NCI-H1694 (cell line): Measurements from ENCODE around the gene SLC44A1.

Source experiments
- DNase-seq: peaks from one replicate; lab custom pipeline; 2025; lab: John Stamatoyannopoulos, UW

The SLC44A1 gene

DNA sequence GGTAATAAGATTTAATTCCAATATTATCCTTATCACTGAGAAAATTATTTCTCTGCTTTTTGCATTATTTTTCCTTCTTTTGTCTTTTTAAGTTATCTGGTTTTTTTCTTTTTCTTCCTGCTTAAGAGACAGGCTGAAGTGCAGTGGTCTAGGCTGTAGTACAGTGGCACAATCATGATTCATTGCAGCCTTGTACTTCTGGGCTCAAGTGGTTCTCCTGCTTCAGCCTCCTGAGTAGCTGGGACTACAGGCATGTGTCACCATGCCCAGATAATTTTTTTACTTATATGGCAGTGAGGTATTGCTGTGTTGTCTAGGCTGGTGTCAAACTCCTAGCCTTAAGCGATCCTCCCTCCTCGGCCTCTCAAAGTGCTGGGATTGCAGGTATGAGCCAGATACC is 93.9 kb downstream of the SLC44A1 start:
- DNase-seq, result no peak

- no peak for DNase-seq
Observed at GRCh38 chr9:105339849-105340248, 95.4 kb downstream of the SLC44A1 start.

DNA sequence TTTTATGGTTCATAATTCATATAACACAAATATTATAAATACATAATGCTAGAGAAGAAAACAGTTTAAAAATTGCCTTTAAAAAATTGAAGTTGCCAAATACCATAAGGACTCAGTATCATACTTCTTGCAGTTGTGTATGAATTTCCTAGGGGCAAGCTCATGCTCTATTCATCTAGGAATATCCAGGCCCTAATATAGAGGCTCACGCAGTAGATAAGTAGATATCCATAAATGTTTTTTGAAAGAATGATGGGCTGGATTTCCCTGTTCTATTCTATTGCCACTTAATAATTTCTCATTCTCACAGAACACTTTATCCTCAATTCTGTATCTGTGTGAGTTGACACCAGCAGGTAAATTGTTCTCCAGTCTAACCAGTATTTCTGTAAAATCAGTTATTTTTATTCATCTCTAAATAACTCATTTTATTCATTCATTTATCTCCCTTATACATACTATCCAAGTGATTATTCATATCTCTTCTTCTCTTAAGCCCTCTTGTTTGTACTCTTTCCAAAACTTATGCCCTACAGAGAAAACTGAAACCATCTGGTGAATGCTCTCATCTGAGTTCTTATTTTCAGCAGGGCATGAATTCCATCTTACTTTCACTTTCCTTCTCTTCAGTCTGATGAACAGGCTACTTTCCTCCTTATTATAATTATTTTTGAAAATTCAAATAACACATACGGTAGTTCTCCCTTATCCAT is 97.1 kb downstream of the SLC44A1 start:
- DNase-seq, result no peak

- DNase-seq, result no peak
Observed at GRCh38 chr9:105342147-105342505, 97.7 kb downstream of the SLC44A1 start.

DNA sequence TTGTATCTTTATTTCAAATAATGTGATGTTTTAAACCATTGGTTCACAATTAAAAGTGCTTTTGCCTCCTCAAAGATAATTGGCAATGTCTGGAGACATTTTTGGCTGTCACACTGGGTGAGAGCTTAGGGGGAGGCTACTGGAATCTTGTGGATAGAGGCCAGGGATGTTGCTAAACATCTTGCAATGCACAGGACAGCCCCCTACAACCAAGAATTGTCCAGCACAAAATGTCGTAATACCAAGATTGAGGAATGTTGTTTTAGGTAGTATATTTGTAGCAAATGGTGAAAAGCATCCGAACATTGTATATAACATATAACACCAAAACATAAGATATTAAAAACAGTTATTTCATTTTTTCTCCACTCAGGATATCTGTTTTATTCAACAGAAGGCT is 99.8 kb downstream of the SLC44A1 start:
- DNase-seq, result no peak

DNA sequence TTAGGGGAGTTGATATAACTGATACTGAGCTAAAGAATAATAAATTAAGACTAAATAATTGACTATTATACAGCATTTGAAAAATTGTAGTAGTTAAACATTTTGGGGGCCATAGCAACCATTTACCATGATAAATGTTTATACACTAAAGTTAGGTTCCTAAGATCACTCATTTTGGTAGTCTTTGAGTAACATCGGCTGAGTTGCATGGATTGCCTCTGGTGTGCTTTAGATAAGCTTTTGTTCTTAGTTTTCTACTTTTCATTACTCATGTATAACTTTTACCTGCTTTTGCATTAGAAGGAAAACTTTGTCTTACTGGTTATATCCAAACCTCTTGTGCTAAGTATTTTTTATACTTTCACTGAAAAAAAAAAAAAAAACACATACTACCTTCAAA is 101.2 kb downstream of the SLC44A1 start:
- DNase-seq, result no peak

GRCh38 chr9:105346273-105346672 is 101.8 kb downstream of the SLC44A1 start:
- DNase-seq, result no peak

DNA sequence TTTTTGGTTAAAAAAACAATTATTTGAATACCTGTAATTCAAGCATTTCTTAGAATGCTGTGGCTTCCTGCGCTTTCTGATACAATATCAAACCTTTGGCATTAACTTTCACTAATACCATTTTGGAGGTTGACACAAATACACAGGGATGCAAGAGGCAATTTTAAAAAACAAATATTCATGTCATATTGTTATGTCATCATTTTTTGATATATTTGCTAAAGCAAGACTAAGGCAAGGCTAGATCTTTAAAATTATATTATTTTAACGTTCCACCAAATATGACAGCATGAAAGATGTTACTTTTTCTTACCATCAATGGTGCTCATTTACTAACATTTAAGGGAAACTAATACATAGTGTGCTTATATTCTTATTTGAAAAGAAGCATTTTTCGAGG is 110.0 kb downstream of the SLC44A1 start:
- DNase-seq, result no peak

DNA sequence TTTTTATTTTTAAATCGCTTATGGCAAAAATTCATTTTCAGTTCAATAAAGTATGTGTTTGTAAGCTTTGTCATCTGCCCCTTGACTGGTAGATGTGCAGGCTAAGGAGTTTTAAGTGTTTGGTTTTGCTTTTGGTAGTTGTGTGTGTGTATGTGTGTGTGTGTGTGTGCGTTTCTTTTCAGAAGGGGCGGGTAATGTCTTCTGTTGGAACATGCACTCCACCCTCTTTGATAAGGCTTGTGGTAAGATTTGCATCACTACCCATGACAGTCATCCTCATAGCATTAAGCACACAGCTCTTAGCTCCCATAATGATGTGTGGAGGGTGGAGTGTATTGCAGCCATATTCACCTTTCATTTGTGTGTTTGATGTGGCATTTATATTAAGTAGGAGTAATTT is 111.3 kb downstream of the SLC44A1 start:
- DNase-seq, result no peak

GRCh38 chr9:105357937-105358336 is 113.5 kb downstream of the SLC44A1 start:
- no peak for DNase-seq

GRCh38 chr9:105359892-105360291 is 115.4 kb downstream of the SLC44A1 start:
- no peak for DNase-seq

DNA sequence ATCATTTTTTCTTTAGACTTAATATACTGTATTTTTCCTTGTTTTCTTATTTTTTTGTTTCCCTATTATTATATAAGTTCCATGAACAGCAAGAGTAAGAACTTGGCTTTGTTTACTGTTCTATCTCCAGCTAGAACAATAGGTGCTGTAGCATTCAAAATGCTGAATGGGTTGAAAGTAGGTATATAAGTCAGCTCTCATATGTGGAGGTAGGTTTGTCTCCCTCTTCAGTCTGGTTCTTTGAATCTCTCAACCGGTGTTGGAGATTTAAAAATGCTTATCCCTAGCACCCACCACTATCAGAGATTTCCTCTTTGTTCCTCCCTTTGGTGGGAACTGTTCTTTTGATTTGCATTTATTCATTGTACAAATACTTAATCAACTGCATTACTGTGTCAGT is 115.9 kb downstream of the SLC44A1 start:
- no peak for DNase-seq

- no peak for DNase-seq
Observed at GRCh38 chr9:105361873-105362272, 117.4 kb downstream of the SLC44A1 start.

DNA sequence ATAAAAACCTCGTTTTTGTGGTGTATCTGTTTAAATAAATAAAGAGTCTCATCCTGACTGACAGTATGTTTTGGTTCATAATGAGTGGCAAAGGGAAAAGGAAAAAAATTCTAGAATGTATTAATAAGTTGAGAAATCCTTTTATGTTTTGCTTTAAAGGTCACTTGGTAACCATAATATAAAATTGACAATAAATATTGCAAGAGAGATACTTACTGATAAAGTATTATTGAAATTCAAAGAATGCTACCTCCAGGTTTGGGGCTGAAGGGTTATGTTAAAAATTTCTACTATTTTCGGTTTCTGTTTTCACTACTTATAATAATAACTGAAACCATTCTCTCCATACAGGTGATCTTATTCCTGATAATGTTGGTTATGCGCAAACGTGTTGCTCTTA is 118.0 kb downstream of the SLC44A1 start:
- DNase-seq, result no peak

DNA sequence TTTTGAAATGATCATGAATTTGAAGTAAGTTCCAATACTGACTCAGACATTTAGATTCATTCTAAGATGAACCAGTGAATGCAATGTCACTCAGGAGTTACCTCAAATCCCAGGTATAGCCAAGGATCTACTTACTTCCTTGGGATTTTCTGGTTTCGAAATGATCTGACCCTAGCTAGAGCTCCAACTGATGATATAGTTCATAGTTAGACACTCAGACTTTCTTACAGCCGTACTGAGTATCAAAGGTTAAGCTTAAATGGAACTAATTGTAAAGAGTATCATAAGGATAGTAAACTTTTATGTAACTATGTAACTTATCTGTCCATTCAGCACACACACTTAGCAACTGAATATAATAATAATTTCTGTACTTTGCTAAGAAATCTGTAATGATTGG is 119.4 kb downstream of the SLC44A1 start:
- DNase-seq, result no peak

DNA sequence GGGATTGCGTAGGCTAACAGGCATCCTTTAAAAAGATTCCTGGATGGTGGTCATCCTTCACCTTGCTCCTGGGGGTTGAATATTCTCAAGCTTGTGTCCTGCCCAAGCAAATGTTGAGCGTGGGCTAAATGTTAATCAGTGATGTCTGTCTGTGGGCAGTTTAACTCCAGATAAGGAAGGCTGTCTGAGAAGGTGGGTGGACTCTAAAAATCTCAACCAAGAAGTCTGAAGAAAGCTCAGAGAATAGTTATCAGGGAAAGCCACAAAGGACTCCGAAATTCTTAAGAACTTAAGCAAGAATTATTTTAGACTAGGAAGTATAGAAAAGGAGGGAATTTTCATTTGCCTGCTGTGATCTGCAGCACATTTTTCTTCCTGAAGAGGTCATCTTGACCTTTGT is 125.5 kb downstream of the SLC44A1 start:
- no peak for DNase-seq

DNA sequence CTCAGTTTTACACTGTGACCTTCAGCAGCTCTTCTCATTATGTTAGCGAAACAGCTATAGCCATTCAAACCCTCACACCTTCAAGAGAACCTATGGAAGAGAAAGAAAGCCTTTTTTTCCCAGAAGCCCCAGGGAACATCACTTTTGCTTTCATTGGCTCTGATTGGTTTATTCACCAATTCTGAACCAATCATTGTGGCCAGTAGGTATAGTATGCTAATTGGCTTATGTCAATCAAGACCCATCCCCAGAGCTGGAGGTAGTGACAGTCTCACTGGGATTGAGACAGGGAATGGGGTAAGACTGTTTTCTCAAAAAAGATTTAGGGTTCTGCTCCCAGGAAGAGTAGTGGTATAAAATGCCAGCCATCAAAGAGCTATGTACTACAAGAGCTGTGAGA is 129.3 kb downstream of the SLC44A1 start:
- DNase-seq, result no peak

DNA sequence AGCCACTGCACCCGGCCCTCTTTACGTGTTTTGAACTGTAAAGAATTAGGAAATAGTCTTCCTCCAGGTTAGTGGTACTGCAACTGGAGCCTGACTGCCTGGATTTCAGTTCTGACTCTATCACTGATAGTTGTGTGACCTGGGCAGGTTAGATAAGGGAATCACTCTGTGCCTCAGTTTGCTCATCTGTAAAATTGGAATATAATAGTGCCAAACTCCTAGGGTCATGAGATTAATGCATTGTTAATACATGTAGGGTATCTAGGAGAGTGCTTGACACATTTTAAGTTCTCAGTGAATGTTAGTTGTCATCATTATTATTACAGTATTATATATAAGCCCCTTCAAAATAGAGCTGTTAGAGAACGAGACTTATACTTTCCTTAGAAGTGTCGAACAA is 130.9 kb downstream of the SLC44A1 start:
- no peak for DNase-seq

- no peak for DNase-seq
Observed at GRCh38 chr9:105376893-105377292, 132.4 kb downstream of the SLC44A1 start.

GRCh38 chr9:105385381-105385985 is 141.0 kb downstream of the SLC44A1 start:
- DNase-seq, result no peak

DNA sequence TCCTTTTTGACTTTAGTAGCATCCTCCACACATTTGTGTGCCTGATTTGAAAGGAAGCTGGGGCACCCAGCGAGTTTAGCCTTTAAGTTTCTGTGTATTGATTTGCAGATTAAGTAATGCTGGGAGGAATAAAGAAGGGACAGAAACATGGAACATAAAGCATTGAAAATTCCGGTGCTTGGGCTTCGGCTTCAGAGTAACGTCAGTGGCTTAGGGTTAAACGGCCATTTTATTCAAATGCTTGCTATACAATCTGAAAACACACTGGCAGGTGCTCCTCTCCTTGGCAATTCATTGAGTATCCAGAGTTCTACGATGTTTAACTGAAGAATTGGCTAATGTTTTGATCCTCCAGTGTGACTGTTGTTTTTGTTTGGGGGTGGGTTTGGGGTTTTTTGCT is 145.3 kb downstream of the SLC44A1 start:
- DNase-seq, result no peak

DNA sequence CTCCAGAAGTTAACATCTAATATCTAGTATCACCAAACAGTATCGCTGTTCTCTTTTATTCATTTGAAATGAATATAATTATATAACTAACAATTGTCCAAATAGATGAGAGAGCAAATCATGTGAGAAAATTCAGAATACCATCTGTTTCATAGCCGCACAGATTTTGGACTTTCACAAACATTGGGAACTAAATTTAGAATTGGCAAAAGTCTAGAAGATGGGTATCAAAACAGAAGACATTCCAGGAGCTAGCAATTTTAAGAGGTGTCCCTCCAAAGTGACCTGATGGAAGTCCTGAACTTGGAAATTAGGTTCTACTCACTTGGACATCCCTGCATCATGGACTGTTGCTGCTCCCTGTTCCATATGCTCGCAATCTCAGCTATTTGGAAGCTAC is 146.4 kb downstream of the SLC44A1 start:
- no peak for DNase-seq

GRCh38 chr9:105391288-105391687 is 146.8 kb downstream of the SLC44A1 start:
- DNase-seq, result no peak

DNA sequence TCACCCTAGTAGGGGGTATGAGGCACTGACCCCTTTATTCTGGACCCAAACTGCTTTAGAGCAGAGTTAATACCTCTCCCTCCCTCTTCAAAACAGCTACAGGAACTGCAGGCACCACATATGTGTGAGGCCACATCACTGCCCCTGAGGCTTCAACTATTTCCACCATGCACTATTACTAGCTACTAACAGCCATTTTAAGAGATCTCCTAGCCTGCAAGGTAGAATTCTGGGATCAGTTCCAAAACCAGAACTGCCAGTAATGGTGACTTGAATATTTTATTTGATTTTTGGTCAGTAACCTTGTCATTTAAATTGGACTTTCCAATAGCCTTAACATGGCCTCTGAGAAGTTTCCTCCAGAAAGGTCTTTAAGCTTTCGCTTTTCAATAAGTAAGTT is 148.1 kb downstream of the SLC44A1 start:
- DNase-seq, result no peak
